ENCODE measurements around the gene ARSI.

ARSI gene

GRCh38 chr5:150293091-150293941 lies 9.4 kb downstream of the ARSI start:
- TF ChIP-seq CTCF (conservative IDR thresholded peaks at IDR 0.05) = no peak
- no peak for TF ChIP-seq ZFX (IDR thresholded peaks at IDR 0.05)
- no peak overlapping the region for H3K27ac ChIP-seq

- no peak overlapping the region for H3K27ac ChIP-seq
- TF ChIP-seq ZFX (IDR thresholded peaks at IDR 0.05) = no peak
- TF ChIP-seq CTCF (conservative IDR thresholded peaks at IDR 0.05) = no peak
Observed at GRCh38 chr5:150291388-150292385, 11.0 kb downstream of the ARSI start.

GRCh38 chr5:150289551-150290390 lies 12.9 kb downstream of the ARSI start, which contains the start of gene CAMK2A:
CAMK2A (minus strand) TSS chr5:150289773; CDS start chr5:150289625, 148 bp downstream.
- TF ChIP-seq ZFX (IDR thresholded peaks at IDR 0.05) (no peak), CTCF (conservative IDR thresholded peaks at IDR 0.05) (no peak)
- H3K27ac ChIP-seq = no peak within 1 kb of the TSS

- no peak for TF ChIP-seq CTCF (conservative IDR thresholded peaks at IDR 0.05)
- no peak for TF ChIP-seq ZFX (IDR thresholded peaks at IDR 0.05)
- no peak overlapping the region for H3K27ac ChIP-seq
Observed at GRCh38 chr5:150288791-150289190, 13.9 kb downstream of the ARSI start.

GRCh38 chr5:150288361-150288760 lies 14.3 kb downstream of the ARSI start:
- no peak overlapping the region for H3K27ac ChIP-seq
- TF ChIP-seq CTCF (conservative IDR thresholded peaks at IDR 0.05) (no peak), ZFX (IDR thresholded peaks at IDR 0.05) (no peak)

GRCh38 chr5:150286820-150287219 lies 15.9 kb downstream of the ARSI start:
- no peak; the same call in 1 of the 2 replicates for TF ChIP-seq CTCF (conservative IDR thresholded peaks at IDR 0.05)
- TF ChIP-seq ZFX (IDR thresholded peaks at IDR 0.05) = no peak
- no peak overlapping the region for H3K27ac ChIP-seq
